ENCODE results near the gene HOXB6.

Gene HOXB6

GRCh38 chr17:48556576-48557401 lies 48.0 kb downstream of the HOXB6 start (continued):
- TF ChIP-seq INSM2 (tag by site-specific recombination; IDR thresholded peaks at IDR 0.05) = no peak
- TF ChIP-seq PRDM1 (tag by site-specific recombination; IDR thresholded peaks at IDR 0.05) = peak; percentile 70
- TF ChIP-seq SP2 (tag by site-specific recombination; IDR thresholded peaks at IDR 0.05) = no peak
- no peak for TF ChIP-seq ZNF37A (tag by site-specific recombination; IDR thresholded peaks at IDR 0.05)
- no peak for TF ChIP-seq ZNF501 (tag by site-specific recombination; IDR thresholded peaks at IDR 0.05)
- TF ChIP-seq ZNF701 (tag by site-specific recombination; IDR thresholded peaks at IDR 0.05) = no peak
- TF ChIP-seq IKZF3 (tag by site-specific recombination; IDR thresholded peaks at IDR 0.05) = peak; percentile 81
- no peak for TF ChIP-seq KLF16 (tag by site-specific recombination; IDR thresholded peaks at IDR 0.05)
- TF ChIP-seq ZBTB8A (tag by site-specific recombination; IDR thresholded peaks at IDR 0.05) = peak; percentile 45; the same call in 1 of the 2 replicates
- TF ChIP-seq HOXA7 (CRISPR knock-in tag; IDR thresholded peaks at IDR 0.05; ENCODE audit: borderline replicate concordance) = no peak
- peak; percentile 47; the same call in 1 of the 2 replicates for TF ChIP-seq ZNF513 (tag by site-specific recombination; IDR thresholded peaks at IDR 0.05)
- TF ChIP-seq ZNF558 (tag by site-specific recombination; IDR thresholded peaks at IDR 0.05) = no peak
- TF ChIP-seq ZNF155 (tag by site-specific recombination; IDR thresholded peaks at IDR 0.05) = no peak
- TF ChIP-seq ZNF157 (tag by site-specific recombination; IDR thresholded peaks at IDR 0.05) = no peak
- TF ChIP-seq SP7 (tag by site-specific recombination; IDR thresholded peaks at IDR 0.05) = peak; percentile 67
- TF ChIP-seq REST (tag by site-specific recombination; IDR thresholded peaks at IDR 0.05) = no peak
- TF ChIP-seq GLIS2 (tag by site-specific recombination; IDR thresholded peaks at IDR 0.05) = no peak
- peak; percentile 96 for TF ChIP-seq FEZF1 (tag by site-specific recombination; IDR thresholded peaks at IDR 0.05)
- TF ChIP-seq ZBTB17 (tag by site-specific recombination; IDR thresholded peaks at IDR 0.05) = peak; percentile 41
- 0 out of 2 replicates have a peak, but pooled peaks have one; percentile 16 for TF ChIP-seq WT1 (tag by site-specific recombination; IDR thresholded peaks at IDR 0.05)
- 0 out of 2 replicates have a peak, but pooled peaks have one; percentile 33 for TF ChIP-seq ZNF600 (tag by site-specific recombination; IDR thresholded peaks at IDR 0.05)
- TF ChIP-seq ZBTB20 (tag by site-specific recombination; IDR thresholded peaks at IDR 0.05) = peak; percentile 83
- peak; percentile 58; the same call in 1 of the 2 replicates for TF ChIP-seq ZXDB (tag by site-specific recombination; IDR thresholded peaks at IDR 0.05)
- 0 out of 2 replicates have a peak, but pooled peaks have one; percentile 8 for TF ChIP-seq KLF10 (tag by site-specific recombination; IDR thresholded peaks at IDR 0.05)
- no peak for TF ChIP-seq SETDB1 (IDR thresholded peaks at IDR 0.05; ENCODE audit: insufficient read length, low read length)
- peak; percentile 71; the same call in 1 of the 2 replicates for TF ChIP-seq REPIN1 (tag by site-specific recombination; IDR thresholded peaks at IDR 0.05; ENCODE audit: low read depth)
- TF ChIP-seq ZBTB11 (tag by site-specific recombination; conservative IDR thresholded peaks at IDR 0.05; ENCODE audit: low read depth) = 0 out of 2 replicates have a peak, but pooled peaks have one; percentile 25
- no peak for TF ChIP-seq SCRT2 (tag by site-specific recombination; IDR thresholded peaks at IDR 0.05)
- TF ChIP-seq EGR2 (tag by site-specific recombination; IDR thresholded peaks at IDR 0.05; ENCODE audit: low read depth) = peak; percentile 80; the same call in 1 of the 2 replicates
